Pericardium fibroblast (primary cell): Measurements from ENCODE around the gene ITPRIPL2. TPM values are rescaled to one million over a fixed set of nuclear protein-coding genes. Genes with fewer than 3 reads are reported as not detected.

Experiments used
- total RNA-seq: library from RNA; depleted of rRNA; stranded (reverse); fragments of >200 nt; gene quantifications from 2 replicates; pipeline ENCODE4 v1.2.3, GENCODE V29; 2015

Gene ITPRIPL2
- 38.6 and 49.9 TPM in 2 replicates for total RNA-seq

GRCh38 chr16:19113577-19114358 lies at the start of gene ITPRIPL2:
Gene ITPRIPL2 (plus strand): TSS chr16:19113964. CDS start chr16:19114462, 498 bp downstream.

GRCh38 chr16:19067349-19068236 lies 46.2 kb upstream of the ITPRIPL2 start, which contains the start of gene COQ7:
Gene COQ7 (plus strand): TSS chr16:19067614. CDS start chr16:19067665, 51 bp downstream.

GRCh38 chr16:19167710-19168370 lies 54.1 kb downstream of the ITPRIPL2 start, which contains the start of gene SYT17:
Gene SYT17 (plus strand): TSS chr16:19168240. CDS start chr16:19168647, 407 bp downstream.

Other genes starting within 250 kb of the ITPRIPL2 start
- gene SMG1, start 187.6 kb upstream of the ITPRIPL2 start, total RNA-seq = 13.2 and 22.4 TPM in 2 replicates
- not detected in 2 replicates for gene TMC7, start 130.0 kb upstream of the ITPRIPL2 start, total RNA-seq
- gene COQ7, start 46.4 kb upstream of the ITPRIPL2 start, total RNA-seq = 16.9 and 23.7 TPM in 2 replicates
- gene SYT17, start 54.3 kb downstream of the ITPRIPL2 start, total RNA-seq = 1.2 and 1.4 TPM in 2 replicates
- gene CLEC19A, start 171.8 kb downstream of the ITPRIPL2 start, total RNA-seq = not detected in 2 replicates